GF-D8 (cell line): Measurements from ENCODE around the gene EIF1AX.
"Not testable (repeated sequence)": the region's sequence is repeated elsewhere in the genome, so short reads cannot be mapped to it uniquely, and the experiment has no call there.

Experiments
- DNase-seq: peaks from one replicate; lab custom pipeline; 2025; lab: John Stamatoyannopoulos, UW

EIF1AX gene

GRCh38 chrX:20141281-20142220 lies at the start of gene EIF1AX:
TSS of gene EIF1AX (minus strand) at chrX:20141838. CDS start at chrX:20141640, 198 bp downstream.
- DNase-seq = peak; percentile 89

- no peak for DNase-seq
Observed at GRCh38 chrX:20189171-20189570, 47.5 kb upstream of the EIF1AX start.

GRCh38 chrX:20181598-20182329 lies 40.1 kb upstream of the EIF1AX start:
- DNase-seq = no peak

- no peak for DNase-seq
Observed at GRCh38 chrX:20177093-20177492, 35.5 kb upstream of the EIF1AX start.

- DNase-seq = no peak
Observed at GRCh38 chrX:20173856-20174255, 32.2 kb upstream of the EIF1AX start.

- no peak for DNase-seq
Observed at GRCh38 chrX:20173313-20173712, 31.7 kb upstream of the EIF1AX start.

GRCh38 chrX:20171887-20172286 lies 30.2 kb upstream of the EIF1AX start:
- DNase-seq = no peak

- DNase-seq = not testable (repeated sequence)
Observed at GRCh38 chrX:20162516-20162915, 20.9 kb upstream of the EIF1AX start.

GRCh38 chrX:20159797-20160385 lies 18.3 kb upstream of the EIF1AX start:
- DNase-seq = no peak

- DNase-seq = no peak
Observed at GRCh38 chrX:20151689-20152088, 10.1 kb upstream of the EIF1AX start.

GRCh38 chrX:20149326-20149725 lies 7.7 kb upstream of the EIF1AX start:
- no peak for DNase-seq

- no peak for DNase-seq
Observed at GRCh38 chrX:20147561-20147960, 5.9 kb upstream of the EIF1AX start.

- no peak for DNase-seq
Observed at GRCh38 chrX:20144491-20144890, 2.9 kb upstream of the EIF1AX start.

- no peak for DNase-seq
Observed at GRCh38 chrX:20143561-20143960, 1.9 kb upstream of the EIF1AX start.

- DNase-seq = no peak
Observed at GRCh38 chrX:20143111-20143510, 1.5 kb upstream of the EIF1AX start.

- DNase-seq = peak; percentile 2
Observed at GRCh38 chrX:20140420-20140819, 1.2 kb downstream of the EIF1AX start.

GRCh38 chrX:20139966-20140365 lies 1.7 kb downstream of the EIF1AX start:
- no peak for DNase-seq

GRCh38 chrX:20135944-20136343 lies 5.7 kb downstream of the EIF1AX start:
- no peak for DNase-seq

- DNase-seq = no peak
Observed at GRCh38 chrX:20132666-20133065, 9.0 kb downstream of the EIF1AX start.

GRCh38 chrX:20130357-20130756 lies 11.3 kb downstream of the EIF1AX start:
- no peak for DNase-seq

GRCh38 chrX:20129547-20129946 lies 12.1 kb downstream of the EIF1AX start:
- DNase-seq = no peak

GRCh38 chrX:20128670-20129069 lies 13.0 kb downstream of the EIF1AX start:
- DNase-seq = no peak

GRCh38 chrX:20127440-20127839 lies 14.2 kb downstream of the EIF1AX start:
- DNase-seq = not testable (repeated sequence)
